Smooth muscle cell (in vitro differentiated cells): ENCODE data around the gene SERPINB5. TPM values are rescaled to one million over a fixed set of nuclear protein-coding genes. Genes with fewer than 3 reads are reported as not detected.

ENCODE experiments used
- DNase-seq: peaks from one replicate; lab custom pipeline; 2025; ENCODE audit not compliant: unreplicated experiment; lab: John Stamatoyannopoulos, UW
- H2AFZ ChIP-seq: fragments of 200-600 bp; sonication (generic); 2 replicates; pipeline ENCODE4 v1.6.0; 2016; ENCODE audit warnings: antibody characterized with exemption, low read depth, mild to moderate bottlenecking
- H3F3A ChIP-seq: fragments of 200-600 bp; sonication (generic); 2 replicates; pipeline ENCODE4 v1.6.0; 2017; ENCODE audit warnings: antibody characterized with exemption, low read depth
- H3K27ac ChIP-seq: fragments of 200-600 bp; sonication (generic); 2 replicates; pipeline ENCODE4 v1.5.1; 2016; ENCODE audit warnings: low read depth, mild to moderate bottlenecking
- H3K27me3 ChIP-seq: fragments of 200-600 bp; sonication (generic); 2 replicates; pipeline ENCODE4 v1.6.1; 2016; ENCODE audit warnings: low read depth, mild to moderate bottlenecking
- H3K36me3 ChIP-seq: fragments of 200-600 bp; sonication (generic); 2 replicates; pipeline ENCODE4 v1.5.1; 2016; ENCODE audit warnings: low read depth
- H3K4me1 ChIP-seq: fragments of 200-600 bp; sonication (generic); 2 replicates; pipeline ENCODE4 v1.5.1; 2016; ENCODE audit warnings: low read depth
- H3K4me2 ChIP-seq: fragments of 200-600 bp; sonication (generic); 2 replicates; pipeline ENCODE4 v1.6.0; 2016; ENCODE audit warnings: mild to moderate bottlenecking
- H3K4me3 ChIP-seq: fragments of 200-600 bp; sonication (generic); 2 replicates; pipeline ENCODE4 v1.5.1; 2016; ENCODE audit warnings: mild to moderate bottlenecking
- H3K79me2 ChIP-seq: fragments of 200-600 bp; sonication (generic); 2 replicates; pipeline ENCODE4 v1.6.0; 2016; ENCODE audit warnings: low read depth, mild to moderate bottlenecking
- H3K9ac ChIP-seq: fragments of 200-600 bp; sonication (generic); 2 replicates; pipeline ENCODE4 v1.6.0; 2016; ENCODE audit warnings: low read depth
- H3K9me3 ChIP-seq: fragments of 200-600 bp; sonication (generic); replicated peaks from 2 replicates; pipeline ENCODE4 v1.5.1; 2016; ENCODE audit warnings: low read depth
- H4K20me1 ChIP-seq: fragments of 200-600 bp; sonication (generic); 2 replicates; pipeline ENCODE4 v1.6.0; 2016; ENCODE audit warnings: low read depth
- WGBS: methylation state at CpG from one replicate; pipeline ENCODE4 v1.1.7; 2016; ENCODE audit warnings: low lambda C conversion rate; 5-methylcytosine and 5-hydroxymethylcytosine counted together
- polyA plus RNA-seq: library from polyadenylated mRNA; unstranded; fragments of >200 nt; fragmentation: Nextera tagmentation; extraction: Ambion mirVana; gene quantifications from 2 replicates; pipeline ENCODE4 v1.2.1, GENCODE V29; 2016
- total RNA-seq: library from RNA; depleted of rRNA; stranded (reverse); fragments of >200 nt; gene quantifications from 2 replicates; pipeline ENCODE4 v1.2.3, GENCODE V29; 2014
- TF ChIP-seq, protein P1 (sequence below): fragments of 200-600 bp; sonication (generic); IDR thresholded peaks from 2 replicates; pipeline ENCODE4 v1.5.1; 2017; ENCODE audit warnings: borderline replicate concordance, mild to moderate bottlenecking, antibody characterized with exemption; ENCODE audit not compliant: insufficient read depth, poor library complexity, severe bottlenecking

The SERPINB5 gene
- total and polyA plus RNA-seq, 2 experiments from 2014 or later = 7.6 to 26.8 TPM

DNA sequence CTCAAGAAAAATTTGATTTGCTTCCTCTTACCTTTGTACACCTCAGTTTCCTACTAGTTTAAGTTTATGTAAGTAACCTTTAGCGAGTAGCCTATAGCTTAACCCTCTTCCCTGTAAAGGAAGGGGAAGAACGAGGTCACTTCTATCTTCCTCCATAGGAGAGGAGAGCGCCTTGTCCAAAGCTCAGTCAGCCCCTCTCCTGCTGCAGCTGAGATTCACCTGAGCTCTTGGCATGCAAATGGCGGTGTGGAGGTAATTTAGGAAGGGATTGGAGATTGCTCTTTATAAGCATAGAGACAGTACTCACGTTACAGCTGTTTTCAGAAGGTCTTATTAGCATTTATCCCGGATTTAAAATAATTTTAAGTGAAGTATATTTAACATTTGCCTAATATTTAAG, 37.6 kb downstream of the SERPINB5 start:
- Histone ChIP-seq H3K27ac (no peak overlapping the region), H3K27me3 (no peaks in the 10 kb centered on the region), H3K79me2 (no peaks in the 10 kb centered on the region), H3K36me3 (no peaks in the 10 kb centered on the region), H3F3A (no peaks in the 10 kb centered on the region), H4K20me1 (no peaks in the 10 kb centered on the region), H3K9me3 (no peaks in the 10 kb centered on the region), H3K9ac (no peak overlapping the region), H3K4me2 (no peak overlapping the region), H3K4me3 (no peak overlapping the region), H3K4me1 (no peaks in the 10 kb centered on the region), H2AFZ (no peak overlapping the region)
- 61% methylated on average over 6 of the region's 6 CpGs for WGBS
- no peak for DNase-seq
- TF ChIP-seq, protein P1, sequence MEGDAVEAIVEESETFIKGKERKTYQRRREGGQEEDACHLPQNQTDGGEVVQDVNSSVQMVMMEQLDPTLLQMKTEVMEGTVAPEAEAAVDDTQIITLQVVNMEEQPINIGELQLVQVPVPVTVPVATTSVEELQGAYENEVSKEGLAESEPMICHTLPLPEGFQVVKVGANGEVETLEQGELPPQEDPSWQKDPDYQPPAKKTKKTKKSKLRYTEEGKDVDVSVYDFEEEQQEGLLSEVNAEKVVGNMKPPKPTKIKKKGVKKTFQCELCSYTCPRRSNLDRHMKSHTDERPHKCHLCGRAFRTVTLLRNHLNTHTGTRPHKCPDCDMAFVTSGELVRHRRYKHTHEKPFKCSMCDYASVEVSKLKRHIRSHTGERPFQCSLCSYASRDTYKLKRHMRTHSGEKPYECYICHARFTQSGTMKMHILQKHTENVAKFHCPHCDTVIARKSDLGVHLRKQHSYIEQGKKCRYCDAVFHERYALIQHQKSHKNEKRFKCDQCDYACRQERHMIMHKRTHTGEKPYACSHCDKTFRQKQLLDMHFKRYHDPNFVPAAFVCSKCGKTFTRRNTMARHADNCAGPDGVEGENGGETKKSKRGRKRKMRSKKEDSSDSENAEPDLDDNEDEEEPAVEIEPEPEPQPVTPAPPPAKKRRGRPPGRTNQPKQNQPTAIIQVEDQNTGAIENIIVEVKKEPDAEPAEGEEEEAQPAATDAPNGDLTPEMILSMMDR = no peak

DNA sequence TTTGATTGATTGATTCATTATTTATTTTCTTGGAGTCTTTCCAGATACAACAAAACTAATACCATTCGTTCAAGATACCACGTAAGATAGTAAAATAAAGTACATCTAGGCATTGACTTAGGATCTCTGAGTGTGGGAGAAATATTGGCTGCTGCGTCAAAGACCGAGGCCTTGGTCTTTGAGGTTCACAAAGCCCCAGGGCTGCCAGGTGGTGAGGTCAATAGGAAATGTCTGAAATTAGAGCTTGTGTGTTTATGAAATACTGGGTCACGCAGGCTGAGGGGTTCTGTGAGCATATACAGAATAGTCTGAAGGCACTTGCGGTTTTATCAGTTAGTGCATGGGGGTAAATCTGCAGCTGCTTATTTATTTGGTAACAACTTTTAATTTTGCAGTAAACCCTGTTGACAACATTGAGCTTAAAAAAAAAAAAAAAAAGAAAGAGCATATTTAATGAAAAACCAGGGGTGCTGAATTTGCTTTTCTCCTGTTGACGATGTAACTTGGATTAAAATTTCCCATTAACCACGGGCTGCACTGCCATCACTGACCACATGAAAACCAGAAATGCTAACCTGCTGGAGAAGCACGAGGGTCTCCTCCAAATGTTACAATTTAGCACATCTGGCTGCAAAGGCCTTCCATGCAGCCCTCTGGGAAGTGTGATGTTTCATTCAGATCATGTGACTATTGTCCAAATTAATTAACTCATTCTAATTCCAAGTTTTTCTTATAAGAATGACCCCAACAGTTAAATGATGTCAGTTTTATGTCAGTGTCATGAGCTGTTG, 38.3 kb downstream of the SERPINB5 start:
- WGBS = 82% methylated on average over 9 of the region's 9 CpGs

DNA sequence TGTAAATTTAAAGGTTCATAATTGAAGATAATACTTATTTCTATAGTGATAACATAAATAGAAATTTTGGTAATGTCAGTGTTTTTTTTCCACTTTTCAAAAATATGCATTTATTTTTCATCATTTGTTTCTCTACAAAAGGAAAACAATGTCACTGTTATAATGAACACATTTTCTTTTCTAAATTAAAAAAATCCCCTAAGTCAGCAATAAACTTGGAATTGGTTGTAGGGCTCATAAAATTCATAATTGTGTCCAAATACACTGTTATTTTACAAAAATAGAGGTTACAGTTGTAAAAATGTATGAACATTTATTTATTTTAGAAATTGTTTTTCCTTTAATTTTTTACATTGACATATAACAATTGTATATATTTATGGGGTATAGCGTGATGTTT, 39.0 kb downstream of the SERPINB5 start:
- H3K4me3 ChIP-seq = no peak overlapping the region
- H4K20me1 ChIP-seq = no peaks in the 10 kb centered on the region
- no peaks in the 10 kb centered on the region for H3F3A ChIP-seq
- H3K36me3 ChIP-seq = no peaks in the 10 kb centered on the region
- H3K4me2 ChIP-seq = no peak overlapping the region
- no peaks in the 10 kb centered on the region for H3K27me3 ChIP-seq
- no peaks in the 10 kb centered on the region for H3K4me1 ChIP-seq
- DNase-seq = no peak
- H3K9ac ChIP-seq = no peak overlapping the region
- 60% methylated on average over 1 of the region's 1 CpG for WGBS
- H3K79me2 ChIP-seq = no peaks in the 10 kb centered on the region
- H3K9me3 ChIP-seq = no peaks in the 10 kb centered on the region
- TF ChIP-seq, protein P1 = no peak
- H3K27ac ChIP-seq = no peak overlapping the region
- no peak overlapping the region for H2AFZ ChIP-seq

More for the DNA sequence above, 38.3 kb downstream of the SERPINB5 start:
- TF ChIP-seq, protein P1 = no peak
- H3K9ac ChIP-seq = no peak overlapping the region
- H3K36me3 ChIP-seq = no peaks in the 10 kb centered on the region
- DNase-seq = no peak
- no peaks in the 10 kb centered on the region for H3K4me1 ChIP-seq
- no peaks in the 10 kb centered on the region for H3K79me2 ChIP-seq
- H3K4me3 ChIP-seq = no peak overlapping the region
- H3K27ac ChIP-seq = no peak overlapping the region
- no peaks in the 10 kb centered on the region for H3F3A ChIP-seq
- no peaks in the 10 kb centered on the region for H4K20me1 ChIP-seq
- H3K4me2 ChIP-seq = no peak overlapping the region
- no peaks in the 10 kb centered on the region for H3K9me3 ChIP-seq
- no peak overlapping the region for H2AFZ ChIP-seq
- H3K27me3 ChIP-seq = no peaks in the 10 kb centered on the region
